ENCODE results near the gene SEMA4G.

SEMA4G gene

GRCh38 chr10:100983868-100984671 lies 14.8 kb downstream of the SEMA4G start:
- TF ChIP-seq CTCF (IDR thresholded peaks at IDR 0.05; ENCODE audit: insufficient read depth, low read length, missing control alignments), result no peak
- POLR2A ChIA-PET, result no interaction called here
- no peak for DNase-seq (ENCODE audit: low read depth, low spot score)
- CTCF ChIA-PET, result interaction anchor here (1.1 to 26.4 kb wide), 3 partner anchors 9 to 33 kb away, joined by 4 to 803 read pairs (median 119); partner anchors contain the start of gene LZTS2
- H3K4me3 ChIP-seq (ENCODE audit: low read depth, low read length), result no peak overlapping the region

- POLR2A ChIA-PET, result interaction anchor here (0.7 kb wide), 1 partner anchor 752 kb away, joined by 3 read pairs; no protein-coding TSS in a partner anchor
- CTCF ChIA-PET, result interaction anchor here (1.1 to 26.4 kb wide), 4 partner anchors 10 to 32 kb away, joined by 4 to 803 read pairs (median 67); partner anchors contain the start of gene LZTS2
- TF ChIP-seq CTCF (IDR thresholded peaks at IDR 0.05; ENCODE audit: insufficient read depth, low read length, missing control alignments), result no peak
- H3K4me3 ChIP-seq (ENCODE audit: low read depth, low read length), result no peak overlapping the region
- DNase-seq (ENCODE audit: low read depth, low spot score), result no peak
Measured at GRCh38 chr10:100984672-100985177, 15.4 kb downstream of the SEMA4G start.

- ChIA-PET CTCF (interaction anchor here (1.0 to 26.4 kb wide), 8 partner anchors 8 to 56 kb away, joined by 3 to 803 read pairs (median 4); partner anchors contain the start of gene LZTS2), POLR2A (interaction anchor here (0.7 kb wide), 1 partner anchor 752 kb away, joined by 3 read pairs; no protein-coding TSS in a partner anchor)
- H3K4me3 ChIP-seq (ENCODE audit: low read depth, low read length), result no peak overlapping the region
- no peak for DNase-seq (ENCODE audit: low read depth, low spot score)
- no peak for TF ChIP-seq CTCF (IDR thresholded peaks at IDR 0.05; ENCODE audit: insufficient read depth, low read length, missing control alignments)
Measured at GRCh38 chr10:100985336-100985735, 16.0 kb downstream of the SEMA4G start.

GRCh38 chr10:100986623-100986951 lies 17.3 kb downstream of the SEMA4G start:
- DNase-seq (ENCODE audit: low read depth, low spot score), result no peak
- ChIA-PET POLR2A (interaction anchor here (1.1 kb wide), 1 partner anchor 13 kb away, joined by 4 read pairs; the partner anchor contains the start of gene LZTS2), CTCF (interaction anchor here (0.6 to 26.4 kb wide), 9 partner anchors 9 to 72 kb away, joined by 3 to 803 read pairs (median 5); partner anchors contain the start of gene LZTS2)
- H3K4me3 ChIP-seq (ENCODE audit: low read depth, low read length), result peak overlapping the region; percentile 100
- TF ChIP-seq CTCF (IDR thresholded peaks at IDR 0.05; ENCODE audit: insufficient read depth, low read length, missing control alignments), result no peak

GRCh38 chr10:100986952-100987684 lies 17.8 kb downstream of the SEMA4G start, which contains the start of the genes MRPL43 and TWNK:
MRPL43 (minus strand) TSS chr10:100987497; CDS start chr10:100987443, 54 bp downstream.
TWNK (plus strand) TSS chr10:100987543; CDS start chr10:100988211, 668 bp downstream.
- peak within 1 kb of the TSS; percentile 100 for H3K4me3 ChIP-seq (ENCODE audit: low read depth, low read length)
- POLR2A ChIA-PET, result interaction anchor here (1.0 to 1.1 kb wide), 2 partner anchors 12 to 13 kb away, joined by 4 read pairs; partner anchors contain the start of gene LZTS2
- TF ChIP-seq CTCF (IDR thresholded peaks at IDR 0.05; ENCODE audit: insufficient read depth, low read length, missing control alignments), result no peak
- DNase-seq (ENCODE audit: low read depth, low spot score), result no peak
- CTCF ChIA-PET, result interaction anchor here (0.7 to 26.4 kb wide), 7 partner anchors 9 to 54 kb away, joined by 3 to 803 read pairs (median 15); partner anchors contain the start of genes LZTS2, PDZD7 and SFXN3
